Ovary (tissue), 9 donors: ENCODE results near the gene CHD5. TPM values are rescaled to one million over a fixed set of nuclear protein-coding genes. Genes with fewer than 3 reads are reported as not detected.
"Not testable (repeated sequence)": the region's sequence is repeated elsewhere in the genome, so short reads cannot be mapped to it uniquely, and the experiment has no call there.

Experiments
- DNase-seq, 5 donors: peaks; one replicate each; pipeline ENCODE4 v3.0.0-alpha.2; 2019 to 2020
- H3K27ac ChIP-seq, 2 donors: fragments of 200-600 bp; one replicate each; pipeline versions ENCODE4 v1.5.1 to v1.8.0; 2019 to 2022
- H3K27me3 ChIP-seq: fragments of 200-600 bp; one replicate; pipeline ENCODE4 v1.8.0; 2022
- H3K36me3 ChIP-seq: fragments of 200-600 bp; sonication (generic); one replicate; pipeline ENCODE4 v1.5.1; 2019
- H3K4me1 ChIP-seq: one replicate; pipeline ENCODE4 v1.8.1; 2013; ENCODE audit warnings: mild to moderate bottlenecking, moderate library complexity; ENCODE audit not compliant: insufficient read depth
- H3K4me3 ChIP-seq: fragments of 200-600 bp; sonication (generic); one replicate; pipeline ENCODE4 v1.5.1; 2017
- H3K9me3 ChIP-seq, 2 donors: fragments of 200-600 bp in 1 of 2; sonication (generic) in 1 of 2; one replicate each; pipeline versions ENCODE4 v1.5.1 to v1.8.1; 2013 to 2019; ENCODE audit warnings: mild to moderate bottlenecking in 1 of 2, moderate library complexity in 1 of 2
- CTCF ChIP-seq, 3 donors: fragments of 450-650 bp in 2 of 3; fragments of 200-600 bp in 1 of 3; IDR thresholded peaks; one replicate each; pipeline versions ENCODE4 v1.5.1 to v1.8.0; 2016 to 2022; ENCODE audit warnings: antibody characterized with exemption in 3 of 3, mild to moderate bottlenecking in 1 of 3
- EP300 ChIP-seq: sonication (generic); formaldehyde crosslinking; IDR thresholded peaks from one replicate; pipeline ENCODE4 v1.6.1; 2017; ENCODE audit warnings: antibody characterized with exemption
- POLR2A ChIP-seq: fragments of 450-650 bp; IDR thresholded peaks from one replicate; pipeline ENCODE4 v1.6.1; 2017; ENCODE audit warnings: antibody characterized with exemption, mild to moderate bottlenecking, moderate library complexity
- WGBS, 3 donors: extraction: QIAGEN DNeasy Blood & Tissue Kit in 1 of 3; methylation state at CpG; one replicate each; pipeline versions ENCODE4 v1.1.5 to v1.1.7; 2013 to 2017; 5-methylcytosine and 5-hydroxymethylcytosine counted together
- intact Hi-C, 4 donors: fragments of 100-400 bp; cut with DNase I; formaldehyde crosslinking; loops; one replicate each; pipeline versions ENCODE4 v1.11.0 to v1.15.1; 2022 to 2023
- polyA plus RNA-seq, 2 donors: library from polyadenylated mRNA; stranded (reverse); fragments of 200-250 nt in 1 of 2; fragments of 350-450 nt in 1 of 2; fragmentation: Illumina TruSeq in 1 of 2; extraction: RNeasy Lipid Tissue Mini Kit (QIAGEN cat#74804) in 1 of 2; gene quantifications; one replicate each; pipeline ENCODE4 v1.2.3, GENCODE V29; 2013 to 2014
- total RNA-seq, 7 donors: library from RNA; depleted of rRNA in 2 of 7; stranded (reverse); fragments of >200 nt in 2 of 7; fragmentation: NEBNext Ultra II Directional in 3 of 7; extraction: Animal tissue kit (Norgen Biotek cat#: 25700) in 3 of 7; gene quantifications; one replicate each; pipeline versions ENCODE4 v1.1.0 to v1.2.4, GENCODE V29; 2016 to 2023
- donor health status: DM: no; HTN: no; CAD: no; lungs with moderate emphysema.
- donor health status: DM: no; HTN: no; CAD: no.
- donor health status: Bipolar disorder and iron deficiency.
- donor health status: DM: yes; HTN: yes; CAD: no.
- donor health status: DM: no; HTN: no; CAD: no.
- donor health status: DM: yes; HTN: yes; CAD: no.

Gene CHD5
- total and polyA plus RNA-seq, 9 donors, result under 0.01 to 0.54 (median 0.23) TPM

- WGBS, 3 donors, result 48 to 59% (median 48%) methylated on average over 6 of the region's 6 CpGs
- Histone ChIP-seq H3K4me1 (no peaks in the 10 kb centered on the region), H3K27me3 (no peaks in the 10 kb centered on the region), H3K27ac (no peak overlapping the region), H3K4me3 (no peak overlapping the region), H3K36me3 (no peaks in the 10 kb centered on the region), H3K9me3 (no peaks in the 10 kb centered on the region)
- intact Hi-C loops, result no loop called here
- TF ChIP-seq CTCF (IDR thresholded peaks at IDR 0.05) (no peak), POLR2A (no peak)
- no peak for DNase-seq
Observed at GRCh38 chr1:6222636-6223035, 42.5 kb upstream of the CHD5 start.

DNA sequence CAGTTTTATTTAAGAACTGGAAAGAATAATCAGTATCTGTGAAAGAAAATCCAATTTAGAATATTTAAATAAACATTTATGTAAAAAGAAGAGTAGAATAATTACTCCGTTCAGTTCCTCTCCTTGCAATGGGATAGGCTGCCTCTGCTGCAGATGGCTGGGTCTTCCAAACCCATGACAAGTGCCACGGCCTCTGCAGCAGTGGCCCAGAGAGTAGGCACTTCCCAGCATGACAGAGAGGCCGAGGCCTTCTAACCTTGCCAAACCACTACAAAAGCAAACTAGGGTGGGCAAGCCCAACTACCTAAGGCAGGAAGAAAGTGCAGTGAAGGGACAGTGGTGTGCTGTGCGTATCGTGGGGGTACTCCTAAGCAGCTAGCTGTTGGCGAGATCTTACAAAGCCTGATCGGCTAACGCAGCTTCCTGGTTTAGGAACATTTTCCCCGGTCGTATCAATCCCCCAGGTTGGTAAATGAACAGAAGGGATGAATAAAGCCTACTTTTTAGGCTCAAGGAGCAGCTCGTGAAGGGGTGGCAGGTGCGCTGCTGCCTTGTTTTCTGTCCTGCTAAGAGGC lies 41.2 kb upstream of the CHD5 start:
- H3K9me3 ChIP-seq, result no peaks in the 10 kb centered on the region
- no peak overlapping the region for H3K27ac ChIP-seq
- WGBS, 3 donors, result 82 to 90% (median 89%) methylated on average over 12 of the region's 12 CpGs
- H3K27me3 ChIP-seq, result no peaks in the 10 kb centered on the region
- DNase-seq, result no peak
- TF ChIP-seq EP300, result no peak
- no peak for TF ChIP-seq CTCF (IDR thresholded peaks at IDR 0.05)
- TF ChIP-seq POLR2A, result no peak
- no peak overlapping the region for H3K4me3 ChIP-seq
- H3K4me1 ChIP-seq, result no peaks in the 10 kb centered on the region
- H3K36me3 ChIP-seq, result no peaks in the 10 kb centered on the region
- intact Hi-C loops, result no loop called here

GRCh38 chr1:6220236-6220635 lies 40.1 kb upstream of the CHD5 start:
- no peaks in the 10 kb centered on the region for H3K4me1 ChIP-seq
- TF ChIP-seq CTCF (IDR thresholded peaks at IDR 0.05), result no peak
- TF ChIP-seq EP300, result no peak
- TF ChIP-seq POLR2A, result no peak
- no peak overlapping the region for H3K4me3 ChIP-seq
- intact Hi-C loops, result no loop called here
- no peaks in the 10 kb centered on the region for H3K36me3 ChIP-seq
- 78 to 81% (median 80%) methylated on average over 8 of the region's 8 CpGs for WGBS, 3 donors
- no peaks in the 10 kb centered on the region for H3K27me3 ChIP-seq
- DNase-seq, result no peak
- H3K27ac ChIP-seq, result no peak overlapping the region
- H3K9me3 ChIP-seq, result no peaks in the 10 kb centered on the region

GRCh38 chr1:6219641-6220040 lies 39.5 kb upstream of the CHD5 start:
- H3K9me3 ChIP-seq, intact Hi-C loops, H3K4me1 ChIP-seq, H3K4me3 ChIP-seq, DNase-seq, H3K36me3 ChIP-seq, H3K27me3 ChIP-seq, H3K27ac ChIP-seq: not testable (repeated sequence)
- WGBS, 3 donors, result 72 to 80% (median 75%) methylated on average over 11 of the region's 11 CpGs

DNA sequence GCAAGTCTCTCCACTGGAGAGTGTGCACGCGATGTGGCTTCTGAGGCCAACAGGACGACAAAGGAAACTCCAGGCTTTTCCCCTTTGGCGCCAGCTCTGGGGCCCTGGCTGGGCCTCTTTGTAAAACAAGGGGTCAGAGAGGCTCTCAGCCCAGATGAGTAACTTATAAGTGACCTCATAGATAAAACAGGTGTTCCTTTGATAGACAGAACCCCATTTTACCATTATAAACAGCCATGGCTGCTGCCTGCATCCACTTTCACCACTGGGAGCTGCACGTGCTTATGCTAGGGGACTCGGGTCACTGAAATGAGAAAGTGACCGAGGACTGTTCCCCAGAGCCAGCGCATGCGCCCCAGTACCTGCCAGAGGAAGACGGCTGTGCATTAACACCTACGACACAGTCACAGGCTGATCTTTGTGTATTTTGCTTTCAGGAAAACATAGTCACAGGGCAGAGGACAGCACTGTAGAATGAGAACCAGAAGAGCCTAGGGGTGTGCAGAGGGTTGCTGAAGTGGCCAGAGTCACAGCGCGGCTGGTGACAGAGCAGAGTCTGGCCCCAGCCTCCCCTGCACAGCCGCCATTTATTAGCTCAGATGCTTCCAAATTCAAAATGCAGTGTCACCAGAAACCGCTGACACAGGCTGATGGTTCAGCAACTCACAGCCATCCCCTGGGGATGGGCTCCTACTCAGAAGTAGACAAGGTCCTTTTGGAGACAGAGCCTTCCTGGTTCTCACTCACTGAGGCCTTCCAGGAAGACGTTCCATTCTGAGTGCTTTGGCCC lies 38.4 kb upstream of the CHD5 start:
- Histone ChIP-seq H3K27me3 (no peaks in the 10 kb centered on the region), H3K9me3 (no peaks in the 10 kb centered on the region), H3K27ac (no peak overlapping the region), H3K4me1 (no peaks in the 10 kb centered on the region), H3K4me3 (no peak overlapping the region), H3K36me3 (no peaks in the 10 kb centered on the region)
- 86 to 88% (median 86%) methylated on average over 16 of the region's 16 CpGs for WGBS, 3 donors
- TF ChIP-seq EP300 (no peak), POLR2A (no peak), CTCF (IDR thresholded peaks at IDR 0.05) (no peak)
- no peak for DNase-seq
- intact Hi-C loops, result no loop called here
